ENCODE data around the gene SCAI.
"Not testable (repeated sequence)": the region's sequence is repeated elsewhere in the genome, so short reads cannot be mapped to it uniquely, and the experiment has no call there.

SCAI gene

GRCh38 chr9:124947727-124948391 lies 195.5 kb downstream of the SCAI start:
- DNase-seq (ENCODE audit: low read depth in 3 of 3) = no peak

GRCh38 chr9:124946167-124946566 lies 197.2 kb downstream of the SCAI start:
- no peak for DNase-seq (ENCODE audit: low read depth in 3 of 3)

GRCh38 chr9:124941679-124942561 lies 201.4 kb downstream of the SCAI start:
- peak; percentile 18 to 45 (median 35) for DNase-seq (ENCODE audit: low read depth in 3 of 3)

DNA sequence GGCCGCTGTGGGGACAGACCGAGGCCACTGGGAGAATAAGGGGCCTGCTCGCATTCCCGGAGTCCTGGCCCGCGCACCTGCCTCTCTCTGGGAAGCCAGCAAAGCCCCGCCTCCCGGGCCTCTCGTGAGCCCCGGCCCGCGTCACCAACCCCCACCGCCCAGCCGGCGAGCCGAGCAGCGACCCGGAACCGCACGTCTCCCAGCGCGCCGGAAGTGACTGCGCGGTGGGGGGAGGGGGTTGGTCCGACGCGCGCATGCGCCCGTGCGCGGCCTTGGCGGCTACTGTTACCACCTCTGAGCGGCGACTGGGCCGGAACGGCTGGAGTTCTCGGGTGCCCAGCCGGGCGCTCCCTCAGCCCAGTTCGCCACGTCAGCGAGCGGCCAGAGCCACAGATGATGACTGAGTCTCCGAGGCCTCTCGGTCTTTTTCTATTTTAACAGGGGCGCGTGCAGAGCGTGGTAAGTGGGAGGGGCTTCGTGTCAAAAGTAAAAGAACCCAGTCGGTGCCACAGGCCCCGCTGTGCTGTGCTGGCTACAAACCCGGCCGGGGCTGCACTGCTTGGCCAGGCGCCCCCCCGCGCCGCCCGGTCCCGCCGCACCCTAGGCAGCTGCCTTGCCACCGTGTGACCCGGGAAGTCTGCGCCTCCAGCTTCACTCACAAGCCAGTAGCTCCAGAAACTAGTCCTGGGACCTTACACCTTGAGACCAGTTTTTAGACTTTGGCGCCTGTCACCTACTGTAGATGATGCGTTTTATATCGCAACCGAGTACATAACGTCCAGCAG lies 202.2 kb downstream of the SCAI start, which contains the start of gene GOLGA1:
TSS of gene GOLGA1 (minus strand) at position 190 of the 785 bp plus-strand sequence. CDS start 2,372 bp downstream, outside the sequence.
- DNase-seq (ENCODE audit: low read depth in 3 of 3) = peak; percentile 80 to 87 (median 84)

- DNase-seq (ENCODE audit: low read depth in 3 of 3) = no peak
Measured at GRCh38 chr9:124940521-124940893, 202.8 kb downstream of the SCAI start.

DNA sequence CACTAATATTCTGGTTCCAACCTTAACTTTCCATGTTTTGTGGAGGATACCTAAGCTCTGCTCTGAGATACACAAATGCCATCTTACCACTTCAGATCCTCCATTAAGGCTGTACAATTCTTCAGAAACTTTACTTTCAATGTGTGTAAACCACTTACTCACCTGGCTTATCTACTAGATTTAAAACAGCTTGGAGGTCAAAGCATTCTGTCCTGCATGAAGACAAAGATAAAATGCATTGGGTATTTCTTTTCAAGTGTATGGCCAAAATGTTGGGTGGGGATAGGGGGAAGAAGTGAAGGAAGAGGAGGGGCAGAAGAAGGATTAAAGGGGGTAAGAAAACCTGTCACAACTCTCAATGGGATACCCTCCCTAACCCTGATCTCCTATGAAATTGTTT lies 203.4 kb downstream of the SCAI start:
- no peak for DNase-seq (ENCODE audit: low read depth in 3 of 3)

GRCh38 chr9:124934290-124934689 lies 209.0 kb downstream of the SCAI start:
- no peak for DNase-seq (ENCODE audit: low read depth in 3 of 3)

DNA sequence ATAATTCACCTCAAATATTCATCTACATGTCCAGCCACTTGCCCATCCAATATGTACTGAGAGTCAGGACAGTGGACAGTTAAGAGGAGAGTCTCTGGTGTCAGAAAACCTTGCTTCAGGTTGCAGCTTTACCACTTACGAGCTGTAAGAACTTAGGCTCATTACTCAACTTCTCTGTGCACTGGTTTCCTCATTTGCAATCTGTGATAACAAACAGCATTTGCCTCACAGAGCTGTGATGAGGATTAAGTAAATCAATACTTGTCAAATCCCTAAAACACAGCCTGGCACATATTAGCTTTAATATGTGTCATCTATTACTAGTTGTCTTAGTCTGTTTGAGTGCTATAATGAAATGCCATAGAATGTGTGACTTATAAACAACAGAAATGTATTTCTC lies 211.0 kb downstream of the SCAI start:
- no peak for DNase-seq (ENCODE audit: low read depth in 3 of 3)

- DNase-seq (ENCODE audit: low read depth in 3 of 3) = no peak
Measured at GRCh38 chr9:124929464-124929863, 213.9 kb downstream of the SCAI start.

DNA sequence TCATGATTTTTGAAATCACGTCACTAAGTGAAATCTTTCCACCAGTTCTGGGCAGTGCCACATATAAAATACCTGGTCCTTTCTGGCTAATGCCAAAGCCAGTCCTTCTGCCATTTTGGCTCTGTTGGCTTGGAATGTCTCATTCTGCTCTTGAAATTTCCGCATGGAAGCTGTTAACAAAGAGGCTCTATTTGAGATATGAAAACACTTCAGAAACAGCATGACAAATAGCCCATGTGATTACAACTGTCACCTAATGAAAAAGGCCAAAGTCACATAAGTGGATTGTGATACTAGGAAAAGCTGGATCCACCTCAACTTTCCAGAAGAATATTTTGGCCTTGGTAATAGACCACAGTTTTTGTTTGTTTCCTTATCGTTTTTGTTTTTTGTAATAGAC lies 215.2 kb downstream of the SCAI start:
- no peak for DNase-seq (ENCODE audit: low read depth in 3 of 3)

DNA sequence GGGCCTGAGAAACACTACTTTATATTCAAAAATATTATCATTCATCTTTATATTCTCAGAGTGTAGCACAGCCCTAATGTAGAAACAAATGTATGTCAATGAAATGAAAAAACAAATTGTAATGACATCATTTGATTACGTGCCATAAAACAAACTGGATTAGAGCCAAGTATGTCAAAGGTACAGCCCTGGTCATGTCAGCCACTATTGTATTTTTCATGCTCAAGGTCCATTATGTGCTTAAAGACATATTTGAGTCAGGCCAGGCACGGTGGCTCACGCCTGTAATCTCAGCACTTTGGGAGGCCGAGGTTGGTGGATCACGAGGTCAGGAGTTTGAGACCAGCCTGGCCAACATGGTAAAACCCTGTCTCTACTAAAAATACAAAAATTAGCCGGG lies 222.9 kb downstream of the SCAI start:
- DNase-seq (ENCODE audit: low read depth in 3 of 3) = not testable (repeated sequence)

DNA sequence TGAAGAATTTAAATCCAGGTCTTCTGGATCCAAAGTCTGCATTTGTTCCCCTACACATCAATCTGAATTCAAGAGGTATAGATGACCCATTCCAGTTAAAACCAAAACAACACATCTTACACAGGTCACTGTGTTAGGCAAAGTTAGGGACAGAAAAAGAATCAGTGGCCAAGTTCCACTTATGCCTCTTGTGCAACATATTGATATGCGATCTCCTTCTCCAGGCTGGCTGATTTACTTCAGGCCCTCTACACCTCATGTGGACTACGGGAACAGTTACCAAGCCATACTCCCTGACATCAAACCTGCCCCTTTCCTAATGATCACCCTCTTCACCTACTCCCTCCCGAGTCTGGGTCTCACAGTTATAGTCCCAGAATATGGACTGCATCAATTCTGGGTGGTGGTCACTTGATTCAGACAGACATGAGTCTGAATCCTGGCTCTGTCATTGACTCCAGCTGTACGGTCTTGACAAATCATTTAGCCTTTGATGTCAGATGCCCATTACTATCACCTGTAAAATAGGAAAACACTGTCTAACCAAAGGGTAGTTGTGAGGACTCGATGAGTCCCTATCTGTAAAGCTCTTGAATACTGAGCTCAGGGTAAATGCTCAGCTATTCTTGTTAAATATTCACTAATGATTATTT lies 228.4 kb downstream of the SCAI start:
- DNase-seq (ENCODE audit: low read depth in 3 of 3) = no peak

- no peak for DNase-seq (ENCODE audit: low read depth in 3 of 3)
Measured at GRCh38 chr9:124913378-124913777, 229.9 kb downstream of the SCAI start.

GRCh38 chr9:124911766-124912165 lies 231.6 kb downstream of the SCAI start:
- no peak for DNase-seq (ENCODE audit: low read depth in 3 of 3)

GRCh38 chr9:124908098-124908497 lies 235.2 kb downstream of the SCAI start:
- no peak for DNase-seq (ENCODE audit: low read depth in 3 of 3)

DNA sequence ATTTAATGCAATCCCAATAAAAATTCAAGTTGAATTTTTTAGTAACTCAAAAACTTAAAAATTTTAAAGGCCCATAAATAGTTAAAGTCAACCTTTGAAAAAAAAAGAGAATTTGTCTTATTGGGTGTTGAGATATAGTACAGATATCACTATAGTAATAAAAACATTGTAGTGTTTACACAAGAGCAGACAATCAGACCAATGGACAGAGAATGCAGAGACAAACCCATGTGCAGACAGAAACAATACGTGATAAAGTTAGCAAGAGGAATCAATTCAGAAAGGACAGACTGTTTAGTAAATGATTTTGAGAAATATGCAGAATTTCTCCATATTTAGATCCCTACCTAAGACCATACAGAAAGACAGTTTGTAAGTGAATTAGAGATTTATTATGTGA lies 236.4 kb downstream of the SCAI start:
- no peak for DNase-seq (ENCODE audit: low read depth in 3 of 3)

DNA sequence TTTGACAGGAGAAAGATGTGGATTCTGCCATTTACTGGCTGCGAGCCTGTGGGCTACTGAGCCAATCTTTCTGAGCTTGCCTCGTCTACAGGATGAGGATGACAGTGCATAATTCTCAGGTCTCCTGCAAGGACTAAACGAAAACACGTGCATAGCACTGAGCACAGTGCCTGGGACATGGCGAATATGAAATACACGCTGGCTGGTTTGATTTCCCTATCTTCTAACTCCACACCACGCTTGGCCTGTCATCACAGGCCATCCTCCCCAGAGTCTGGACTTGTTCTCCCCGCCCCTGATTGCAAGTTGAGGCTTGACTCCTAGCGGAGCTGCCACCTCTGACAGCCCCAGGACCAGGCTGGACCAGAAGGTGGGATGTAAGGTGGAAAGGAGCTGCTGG lies 243.5 kb downstream of the SCAI start:
- no peak for DNase-seq (ENCODE audit: low read depth in 3 of 3)

DNA sequence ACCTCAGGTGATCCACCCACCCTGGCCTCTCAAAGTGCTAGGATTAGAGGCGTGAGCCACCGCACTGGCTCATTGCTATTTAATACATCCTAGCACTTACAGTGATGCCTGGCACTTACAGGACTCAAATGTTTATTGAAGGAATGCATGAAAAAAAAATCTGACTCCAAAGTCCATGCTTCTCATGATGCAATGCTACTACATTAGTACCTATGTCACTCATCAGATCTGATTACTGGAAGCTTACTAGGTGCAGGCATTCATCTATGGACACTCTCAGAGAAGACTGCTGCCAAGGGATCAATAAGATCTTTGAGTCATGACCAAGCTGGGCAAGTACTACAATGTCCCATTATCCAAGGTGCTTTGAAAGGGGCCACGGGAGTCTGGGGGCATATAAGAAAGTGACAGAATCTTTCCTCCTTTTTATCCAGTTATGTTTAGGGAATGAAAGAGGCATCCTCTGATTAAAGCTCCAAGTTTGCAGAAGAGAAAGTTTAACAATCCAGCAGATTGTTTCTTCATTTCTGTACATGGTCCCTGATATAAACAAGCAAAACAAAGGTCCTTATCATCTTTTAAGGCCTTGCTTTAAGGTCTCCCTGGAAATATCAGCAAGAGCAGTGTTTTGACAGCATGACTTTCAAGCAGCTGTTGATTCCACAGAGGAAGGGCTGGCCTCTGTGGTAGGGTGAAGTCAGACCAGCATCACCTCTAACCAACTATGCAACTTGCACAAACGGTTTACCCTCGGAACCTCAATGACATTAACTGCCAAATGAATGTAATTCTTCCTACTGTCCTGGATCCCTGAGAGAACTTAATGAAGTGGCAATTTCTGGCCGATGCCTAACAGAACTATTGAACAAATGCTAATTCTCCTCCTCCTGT lies 245.5 kb downstream of the SCAI start:
- no peak for DNase-seq (ENCODE audit: low read depth in 3 of 3)

- peak in 2 of 3 experiments; percentile 10 to 11 for DNase-seq (ENCODE audit: low read depth in 3 of 3)
Measured at GRCh38 chr9:124894741-124895170, 248.6 kb downstream of the SCAI start.

- no peak for DNase-seq (ENCODE audit: low read depth in 3 of 3)
Measured at GRCh38 chr9:124894035-124894740, 249.1 kb downstream of the SCAI start.

Data from stimulated activated CD4-positive, alpha-beta T cell treated with anti-CD3 and anti-CD28 coated beads, TNF-alpha, amount 100 ng/mL, for 4 hours (primary cell).